GM18517 (cell line): ENCODE results near the gene UXS1.

Experiments used
- ATAC-seq: cut with Tn5 transposase; IDR thresholded peaks from one replicate; pipeline ENCODE4 v1.9.1; 2021; ENCODE audit warnings: mild to moderate bottlenecking, moderate library complexity; ENCODE audit not compliant: unreplicated experiment

The UXS1 gene

GRCh38 chr2:106189764-106190468 lies 4.2 kb downstream of the UXS1 start:
- no peak for ATAC-seq

- no peak for ATAC-seq
These were observed 4.8 kb downstream of the UXS1 start for GRCh38 chr2:106189325-106189724.

- ATAC-seq: no peak
These were observed 6.7 kb downstream of the UXS1 start for GRCh38 chr2:106187273-106187891.

- ATAC-seq: no peak
These were observed 8.5 kb downstream of the UXS1 start for GRCh38 chr2:106185475-106186184.

- ATAC-seq: no peak
These were observed 9.2 kb downstream of the UXS1 start for GRCh38 chr2:106184857-106185256.

- no peak for ATAC-seq
These were observed 9.7 kb downstream of the UXS1 start for GRCh38 chr2:106184394-106184793.

- no peak for ATAC-seq
These were observed 10.9 kb downstream of the UXS1 start for GRCh38 chr2:106183101-106183696.

GRCh38 chr2:106181064-106181463 lies 13.0 kb downstream of the UXS1 start:
- ATAC-seq: no peak

- no peak for ATAC-seq
These were observed 13.5 kb downstream of the UXS1 start for GRCh38 chr2:106180602-106181001.

- no peak for ATAC-seq
These were observed 15.4 kb downstream of the UXS1 start for GRCh38 chr2:106178716-106179115.

GRCh38 chr2:106177581-106177980 lies 16.5 kb downstream of the UXS1 start:
- no peak for ATAC-seq

GRCh38 chr2:106176446-106177099 lies 17.5 kb downstream of the UXS1 start:
- ATAC-seq: no peak

GRCh38 chr2:106175086-106175850 lies 18.8 kb downstream of the UXS1 start:
- ATAC-seq: no peak

GRCh38 chr2:106174056-106174455 lies 20.0 kb downstream of the UXS1 start:
- no peak for ATAC-seq

- ATAC-seq: no peak
These were observed 21.5 kb downstream of the UXS1 start for GRCh38 chr2:106172649-106173048.

- no peak for ATAC-seq
These were observed 25.4 kb downstream of the UXS1 start for GRCh38 chr2:106168657-106169056.

GRCh38 chr2:106167067-106167466 lies 27.0 kb downstream of the UXS1 start:
- ATAC-seq: no peak

- no peak for ATAC-seq
These were observed 28.5 kb downstream of the UXS1 start for GRCh38 chr2:106165561-106165960.

GRCh38 chr2:106165029-106165428 lies 29.1 kb downstream of the UXS1 start:
- no peak for ATAC-seq

GRCh38 chr2:106163948-106164545 lies 30.1 kb downstream of the UXS1 start:
- ATAC-seq: no peak
